ENCODE results near the gene PRKD1. TPM values are rescaled to one million over a fixed set of nuclear protein-coding genes. Genes with fewer than 3 reads are reported as not detected.
"Not testable (repeated sequence)": the region's sequence is repeated elsewhere in the genome, so short reads cannot be mapped to it uniquely, and the experiment has no call there.

PRKD1 gene
- total and polyA plus RNA-seq, 5 donors: 3.7 to 10.1 (median 7.5) TPM

GRCh38 chr14:29741909-29742401 lies 185.7 kb downstream of the PRKD1 start:
- H3K27ac ChIP-seq (ENCODE audit: low read length): no peak overlapping the region
- peaks cover 12% of the 10 kb centered on the region for H3K4me1 ChIP-seq (ENCODE audit: control insufficient read depth, insufficient read depth, low read length)
- no peaks in the 10 kb centered on the region for H3K27me3 ChIP-seq (ENCODE audit: control insufficient read depth, insufficient read depth)
- intact Hi-C loops (cut with DNase I): no loop called here
- no peak overlapping the region for H3K4me3 ChIP-seq (ENCODE audit: low read length)
- 30% methylated on average over 5 of the region's 5 CpGs for WGBS
- ATAC-seq: peak; percentile 84 to 93
- peak in 2 of 3 donors; percentile 23 to 59 for DNase-seq
- no peaks in the 10 kb centered on the region for H3K9me3 ChIP-seq (ENCODE audit: control insufficient read depth, low read length)

- no peak for DNase-seq
- ATAC-seq: no peak
- H3K4me1 ChIP-seq (ENCODE audit: control insufficient read depth, insufficient read depth, low read length): peaks cover 8% of the 10 kb centered on the region
- H3K27ac ChIP-seq (ENCODE audit: low read length): no peak overlapping the region
- H3K4me3 ChIP-seq (ENCODE audit: low read length): no peak overlapping the region
- no peaks in the 10 kb centered on the region for H3K27me3 ChIP-seq (ENCODE audit: control insufficient read depth, insufficient read depth)
- intact Hi-C loops (cut with DNase I): no loop called here
- no peaks in the 10 kb centered on the region for H3K9me3 ChIP-seq (ENCODE audit: control insufficient read depth, low read length)
Measured at GRCh38 chr14:29740491-29740890, 187.2 kb downstream of the PRKD1 start.

GRCh38 chr14:29738950-29739349 lies 188.7 kb downstream of the PRKD1 start:
- WGBS: 96% methylated on average over 1 of the region's 1 CpG
- Histone ChIP-seq H3K4me3 (ENCODE audit: low read length) (no peak overlapping the region), H3K27me3 (ENCODE audit: control insufficient read depth, insufficient read depth) (no peaks in the 10 kb centered on the region), H3K4me1 (ENCODE audit: control insufficient read depth, insufficient read depth, low read length) (peaks cover 6% of the 10 kb centered on the region), H3K9me3 (ENCODE audit: control insufficient read depth, low read length) (no peaks in the 10 kb centered on the region), H3K27ac (ENCODE audit: low read length) (no peak overlapping the region)
- intact Hi-C loops (cut with DNase I): no loop called here
- ATAC-seq: no peak
- DNase-seq: no peak

GRCh38 chr14:29738056-29738455 lies 189.6 kb downstream of the PRKD1 start:
- Histone ChIP-seq H3K9me3 (ENCODE audit: control insufficient read depth, low read length) (no peaks in the 10 kb centered on the region), H3K27me3 (ENCODE audit: control insufficient read depth, insufficient read depth) (no peaks in the 10 kb centered on the region), H3K4me1 (ENCODE audit: control insufficient read depth, insufficient read depth, low read length) (peaks cover 6% of the 10 kb centered on the region), H3K27ac (ENCODE audit: low read length) (no peak overlapping the region), H3K4me3 (ENCODE audit: low read length) (no peak overlapping the region)
- DNase-seq (no peak), ATAC-seq (no peak)
- WGBS: 79% methylated on average over 1 of the region's 1 CpG
- intact Hi-C loops (cut with DNase I): no loop called here

- no peaks in the 10 kb centered on the region for H3K27me3 ChIP-seq (ENCODE audit: control insufficient read depth, insufficient read depth)
- no peaks in the 10 kb centered on the region for H3K9me3 ChIP-seq (ENCODE audit: control insufficient read depth, low read length)
- ATAC-seq (no peak), DNase-seq (no peak)
- 94% methylated on average over 4 of the region's 4 CpGs for WGBS
- H3K4me1 ChIP-seq (ENCODE audit: control insufficient read depth, insufficient read depth, low read length): peaks cover 5% of the 10 kb centered on the region
- intact Hi-C loops (cut with DNase I): no loop called here
- H3K4me3 ChIP-seq (ENCODE audit: low read length): no peak overlapping the region
- H3K27ac ChIP-seq (ENCODE audit: low read length): no peak overlapping the region
Measured at GRCh38 chr14:29735459-29735858, 192.2 kb downstream of the PRKD1 start.

- Histone ChIP-seq H3K9me3 (ENCODE audit: control insufficient read depth, low read length) (no peaks in the 10 kb centered on the region), H3K27ac (ENCODE audit: low read length) (no peak overlapping the region), H3K4me3 (ENCODE audit: low read length) (no peak overlapping the region), H3K4me1 (ENCODE audit: control insufficient read depth, insufficient read depth, low read length) (peaks cover 5% of the 10 kb centered on the region), H3K27me3 (ENCODE audit: control insufficient read depth, insufficient read depth) (no peaks in the 10 kb centered on the region)
- WGBS: 92% methylated on average over 1 of the region's 1 CpG
- DNase-seq: no peak
- intact Hi-C loops (cut with DNase I): no loop called here
- no peak for ATAC-seq
Measured at GRCh38 chr14:29734732-29735131, 192.9 kb downstream of the PRKD1 start.

GRCh38 chr14:29726560-29727331 lies 200.9 kb downstream of the PRKD1 start:
- H3K9me3 ChIP-seq (ENCODE audit: control insufficient read depth, low read length); intact Hi-C loops (cut with DNase I); DNase-seq; ATAC-seq; H3K4me1 ChIP-seq (ENCODE audit: control insufficient read depth, insufficient read depth, low read length); H3K27me3 ChIP-seq (ENCODE audit: control insufficient read depth, insufficient read depth); H3K27ac ChIP-seq (ENCODE audit: low read length); H3K4me3 ChIP-seq (ENCODE audit: low read length): not testable (repeated sequence)
- 81% methylated on average over 4 of the region's 4 CpGs for WGBS

GRCh38 chr14:29724991-29725390 lies 202.7 kb downstream of the PRKD1 start:
- WGBS: 59% methylated on average over 3 of the region's 3 CpGs

GRCh38 chr14:29722831-29723230 lies 204.8 kb downstream of the PRKD1 start:
- H3K4me3 ChIP-seq (ENCODE audit: low read length): no peak overlapping the region
- WGBS: 93% methylated on average over 1 of the region's 1 CpG
- intact Hi-C loops (cut with DNase I): no loop called here

More at GRCh38 chr14:29724991-29725390, 202.7 kb downstream of the PRKD1 start:
- Histone ChIP-seq H3K4me1 (ENCODE audit: control insufficient read depth, insufficient read depth, low read length) (peaks cover 5% of the 10 kb centered on the region), H3K27me3 (ENCODE audit: control insufficient read depth, insufficient read depth) (no peaks in the 10 kb centered on the region), H3K4me3 (ENCODE audit: low read length) (no peak overlapping the region), H3K27ac (ENCODE audit: low read length) (no peak overlapping the region), H3K9me3 (ENCODE audit: control insufficient read depth, low read length) (no peaks in the 10 kb centered on the region)
- ATAC-seq (peak; percentile 60 to 63), DNase-seq (no peak)
- intact Hi-C loops (cut with DNase I): no loop called here

GRCh38 chr14:29721586-29721985 lies 206.1 kb downstream of the PRKD1 start:
- peaks cover 5% of the 10 kb centered on the region for H3K4me1 ChIP-seq (ENCODE audit: control insufficient read depth, insufficient read depth, low read length)
- intact Hi-C loops (cut with DNase I): loop anchor here in 1 of 4 donors (2.0 kb wide), 1 partner anchor 15 kb away; no protein-coding TSS in a partner anchor
- no peak for ATAC-seq
- WGBS: 56% methylated on average over 2 of the region's 2 CpGs
- no peaks in the 10 kb centered on the region for H3K9me3 ChIP-seq (ENCODE audit: control insufficient read depth, low read length)
- no peak for DNase-seq
- no peaks in the 10 kb centered on the region for H3K27me3 ChIP-seq (ENCODE audit: control insufficient read depth, insufficient read depth)
- H3K4me3 ChIP-seq (ENCODE audit: low read length): no peak overlapping the region
- H3K27ac ChIP-seq (ENCODE audit: low read length): no peak overlapping the region

More at GRCh38 chr14:29722831-29723230, 204.8 kb downstream of the PRKD1 start:
- Histone ChIP-seq H3K27ac (ENCODE audit: low read length) (no peak overlapping the region), H3K9me3 (ENCODE audit: control insufficient read depth, low read length) (no peaks in the 10 kb centered on the region), H3K27me3 (ENCODE audit: control insufficient read depth, insufficient read depth) (no peaks in the 10 kb centered on the region), H3K4me1 (ENCODE audit: control insufficient read depth, insufficient read depth, low read length) (peaks cover 5% of the 10 kb centered on the region)
- DNase-seq: no peak
- ATAC-seq: no peak

GRCh38 chr14:29717901-29718300 lies 209.7 kb downstream of the PRKD1 start:
- Histone ChIP-seq H3K27ac (ENCODE audit: low read length) (no peak overlapping the region), H3K9me3 (ENCODE audit: control insufficient read depth, low read length) (no peaks in the 10 kb centered on the region), H3K4me3 (ENCODE audit: low read length) (no peak overlapping the region), H3K4me1 (ENCODE audit: control insufficient read depth, insufficient read depth, low read length) (no peaks in the 10 kb centered on the region), H3K27me3 (ENCODE audit: control insufficient read depth, insufficient read depth) (no peaks in the 10 kb centered on the region)
- no peak for ATAC-seq
- DNase-seq: no peak
- intact Hi-C loops (cut with DNase I): loop anchor here in 1 of 4 donors (10.0 kb wide), 1 partner anchor 207 kb away; the partner anchor contains the start of gene PRKD1
- 72% methylated on average over 5 of the region's 5 CpGs for WGBS
